ENCODE results near the gene SEPTIN1.
"Not testable (repeated sequence)": the region's sequence is repeated elsewhere in the genome, so short reads cannot be mapped to it uniquely, and the experiment has no call there.

SEPTIN1 gene

GRCh38 chr16:30357085-30357714, 25.2 kb downstream of the SEPTIN1 start:
- DNase-seq: no peak

GRCh38 chr16:30356401-30357084, 25.8 kb downstream of the SEPTIN1 start:
- peak; percentile 22 for DNase-seq

- DNase-seq: no peak
Observed at GRCh38 chr16:30355954-30356308, 26.4 kb downstream of the SEPTIN1 start.

- DNase-seq: peak; percentile 98
Observed at GRCh38 chr16:30355144-30355953, 27.0 kb downstream of the SEPTIN1 start, which contains the start of gene CD2BP2. TSS of gene CD2BP2 (minus strand) at chr16:30355308. CDS start at chr16:30354681, 627 bp downstream.

GRCh38 chr16:30354423-30355143, 27.8 kb downstream of the SEPTIN1 start:
- DNase-seq: no peak

- no peak for DNase-seq
Observed at GRCh38 chr16:30353438-30354129, 28.8 kb downstream of the SEPTIN1 start.

- DNase-seq: no peak
Observed at GRCh38 chr16:30352488-30353401, 29.6 kb downstream of the SEPTIN1 start.

GRCh38 chr16:30351586-30352419, 30.6 kb downstream of the SEPTIN1 start:
- no peak for DNase-seq

- no peak for DNase-seq
Observed at GRCh38 chr16:30351001-30351441, 31.3 kb downstream of the SEPTIN1 start.

GRCh38 chr16:30350134-30350871, 32.1 kb downstream of the SEPTIN1 start:
- no peak for DNase-seq

GRCh38 chr16:30349675-30350074, 32.7 kb downstream of the SEPTIN1 start:
- DNase-seq: no peak

- no peak for DNase-seq
Observed at GRCh38 chr16:30348929-30349328, 33.4 kb downstream of the SEPTIN1 start.

- DNase-seq: no peak
Observed at GRCh38 chr16:30348113-30348512, 34.2 kb downstream of the SEPTIN1 start.

- DNase-seq: no peak
Observed at GRCh38 chr16:30346286-30346685, 36.1 kb downstream of the SEPTIN1 start.

- DNase-seq: not testable (repeated sequence)
Observed at GRCh38 chr16:30343491-30343820, 38.9 kb downstream of the SEPTIN1 start.

- DNase-seq: no peak
Observed at GRCh38 chr16:30342751-30343490, 39.4 kb downstream of the SEPTIN1 start.

- DNase-seq: not testable (repeated sequence)
Observed at GRCh38 chr16:30341971-30342370, 40.4 kb downstream of the SEPTIN1 start.

- DNase-seq: no peak
Observed at GRCh38 chr16:30340621-30341020, 41.7 kb downstream of the SEPTIN1 start.

GRCh38 chr16:30338715-30339114, 43.6 kb downstream of the SEPTIN1 start:
- not testable (repeated sequence) for DNase-seq
